CD4-positive, alpha-beta T cell treated with Interferon gamma for 1 hour (primary cell): ENCODE measurements around the gene GGN.
A peak's percentile ranks its signal among the peaks of the same experiment; 100 is the strongest.
"Not testable (repeated sequence)": the region's sequence is repeated elsewhere in the genome, so short reads cannot be mapped to it uniquely, and the experiment has no call there.

Source experiments
- DNase-seq: peaks from one replicate; pipeline ENCODE4 v3.0.0-alpha.2; 2020

Gene GGN

DNA sequence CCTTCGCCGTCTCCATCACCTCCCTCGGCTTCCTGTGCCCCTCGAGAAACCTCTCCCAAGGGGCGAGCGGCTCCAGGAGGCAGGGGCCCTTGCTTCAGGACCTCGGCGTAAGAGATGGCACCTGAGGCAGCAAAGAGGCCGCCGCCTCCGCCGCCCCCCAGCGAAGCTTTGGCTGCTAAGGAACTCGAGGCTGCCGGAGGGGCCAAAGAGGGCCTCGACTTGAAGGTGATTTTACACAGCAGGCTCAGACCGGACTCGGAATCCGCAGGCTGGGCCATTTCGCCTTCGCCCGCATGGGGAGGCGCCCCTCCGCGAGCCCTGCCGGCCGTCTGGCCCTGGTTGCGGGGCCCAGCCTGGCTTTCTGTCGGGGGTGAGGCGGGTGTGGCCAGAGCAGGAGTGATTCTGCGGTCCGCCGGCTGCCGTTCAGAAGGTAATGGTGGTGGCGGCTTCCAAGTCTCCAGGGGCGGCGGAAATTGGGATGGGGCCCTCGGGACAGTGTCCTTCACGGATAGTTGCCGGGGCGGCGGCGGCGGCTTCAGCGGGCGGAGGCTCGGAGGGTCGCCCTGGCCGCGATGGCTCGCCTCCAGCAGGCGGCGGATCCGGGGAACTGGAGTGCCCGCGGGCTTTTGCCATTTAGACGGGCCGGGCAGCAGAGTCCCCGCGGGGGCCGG lies 1.4 kb downstream of the GGN start:
- no peak for DNase-seq

GRCh38 chr19:38385804-38386257 lies 2.0 kb downstream of the GGN start:
- no peak for DNase-seq

DNA sequence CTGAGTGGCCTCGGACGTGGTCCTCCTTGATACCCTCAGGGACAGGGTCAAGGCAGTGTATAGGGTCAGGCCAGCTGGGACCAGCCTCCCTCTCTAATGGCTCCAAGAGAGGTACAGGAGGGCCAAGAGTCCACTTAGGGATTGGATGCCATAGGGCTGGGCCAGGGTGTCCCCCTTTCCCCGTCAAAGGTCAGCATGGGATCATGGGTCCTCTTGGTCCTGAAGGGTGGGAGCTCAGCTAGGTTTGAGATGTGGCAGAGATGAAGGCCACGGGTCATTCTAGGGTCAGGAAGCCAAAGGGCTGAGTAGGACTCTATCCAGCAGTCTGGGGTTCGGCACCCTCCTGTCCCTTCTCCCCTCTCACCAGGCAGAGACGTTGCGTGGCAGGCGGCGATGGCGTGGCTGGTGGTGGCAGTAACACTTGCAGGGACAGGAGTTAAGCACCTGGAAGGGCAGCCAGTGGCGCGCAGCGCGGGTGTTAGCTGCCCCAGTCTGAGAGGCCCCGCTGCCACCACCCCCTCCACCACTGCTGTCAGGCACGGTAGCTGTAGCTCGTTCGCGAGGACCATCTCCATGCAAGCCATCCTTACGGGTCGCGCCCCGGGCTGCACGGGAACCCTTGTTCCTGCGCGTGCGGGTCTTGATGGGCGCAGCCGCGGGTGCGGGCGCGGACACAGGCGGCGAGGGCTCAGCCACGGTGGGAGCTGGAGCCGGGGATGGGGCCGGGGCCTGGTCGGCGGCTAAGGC lies 2.6 kb downstream of the GGN start:
- DNase-seq: no peak

DNA sequence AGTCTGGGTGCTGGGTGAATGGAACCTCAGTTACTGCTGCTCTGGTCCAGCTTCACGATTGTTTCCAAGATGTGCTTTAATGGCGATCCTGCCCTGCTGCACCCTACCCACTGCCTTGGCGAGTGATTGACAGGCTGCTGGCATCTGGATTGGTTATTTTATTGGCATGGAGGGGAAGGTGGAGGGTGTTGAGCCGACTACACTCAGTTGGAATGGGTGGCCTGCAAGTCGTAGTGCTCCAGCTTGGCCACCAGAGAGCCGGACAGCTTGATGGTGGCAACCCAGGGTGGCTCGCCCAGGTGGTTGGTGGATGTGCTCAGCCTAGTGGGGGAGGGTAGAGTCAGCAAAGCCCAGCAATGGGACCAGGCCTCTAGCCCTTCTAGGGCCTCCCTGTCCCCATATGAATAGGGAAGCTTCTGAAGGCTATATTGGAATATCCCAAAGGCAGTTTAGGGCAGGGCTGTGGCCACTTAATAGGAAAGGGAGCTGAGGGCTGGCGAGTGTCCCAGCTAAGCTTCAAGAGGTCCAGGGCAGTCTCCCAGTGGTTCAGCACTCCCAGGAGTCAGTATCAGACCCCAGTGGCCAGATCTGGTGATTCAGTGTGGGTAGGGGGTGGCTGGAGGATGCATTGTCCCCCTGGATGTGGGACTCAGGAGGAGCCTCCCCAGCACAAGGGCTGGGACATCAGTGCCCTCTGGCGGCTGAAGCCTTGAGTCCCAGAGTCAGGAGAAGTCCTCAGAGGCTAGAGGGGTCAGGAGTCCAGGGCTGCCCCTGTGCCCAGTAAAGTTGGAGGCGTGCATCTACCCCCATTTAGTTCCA lies 3.4 kb downstream of the GGN start:
- DNase-seq: no peak

DNA sequence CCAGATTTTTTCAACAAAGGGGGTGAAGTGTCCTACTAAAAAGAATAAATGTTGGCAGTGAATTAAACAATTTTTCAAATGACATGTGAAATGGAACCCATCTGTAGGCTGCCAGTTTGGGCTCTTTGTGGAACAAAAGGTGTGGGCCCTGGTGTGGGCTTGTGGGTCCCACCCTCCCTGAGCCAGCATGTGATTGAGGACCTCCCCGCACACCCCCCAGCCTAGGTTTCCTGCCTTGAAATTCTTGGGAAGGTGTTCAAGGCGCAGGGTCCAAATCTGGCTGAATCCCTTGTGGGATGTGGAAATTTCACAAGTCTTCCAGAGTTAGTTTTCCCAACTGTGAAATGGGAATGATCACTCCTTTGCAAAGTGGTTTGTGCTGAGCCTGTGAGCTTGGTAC lies 4.1 kb downstream of the GGN start:
- DNase-seq: no peak

GRCh38 chr19:38383184-38383583 lies 4.7 kb downstream of the GGN start:
- DNase-seq: no peak

DNA sequence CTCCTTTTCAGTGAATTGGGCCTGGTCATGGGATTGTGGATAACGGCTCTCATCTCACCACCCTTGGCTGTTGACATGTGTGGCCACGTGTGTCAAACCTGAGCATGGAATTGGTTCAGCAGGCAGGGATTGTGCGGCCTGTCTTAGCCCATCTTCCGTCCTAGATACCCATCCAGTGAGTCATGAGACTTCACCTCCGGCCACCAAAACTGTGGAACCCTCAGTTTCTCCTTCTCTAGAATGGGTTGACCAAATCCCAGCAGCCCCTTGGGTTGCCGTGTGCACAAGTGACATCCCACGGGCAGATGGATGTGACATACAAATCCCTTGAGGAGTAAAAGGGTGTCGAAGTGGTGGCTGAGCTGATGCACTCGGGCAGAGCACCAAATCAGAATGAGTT lies 6.7 kb downstream of the GGN start:
- no peak for DNase-seq

GRCh38 chr19:38378866-38379265 lies 9.0 kb downstream of the GGN start:
- DNase-seq: no peak

DNA sequence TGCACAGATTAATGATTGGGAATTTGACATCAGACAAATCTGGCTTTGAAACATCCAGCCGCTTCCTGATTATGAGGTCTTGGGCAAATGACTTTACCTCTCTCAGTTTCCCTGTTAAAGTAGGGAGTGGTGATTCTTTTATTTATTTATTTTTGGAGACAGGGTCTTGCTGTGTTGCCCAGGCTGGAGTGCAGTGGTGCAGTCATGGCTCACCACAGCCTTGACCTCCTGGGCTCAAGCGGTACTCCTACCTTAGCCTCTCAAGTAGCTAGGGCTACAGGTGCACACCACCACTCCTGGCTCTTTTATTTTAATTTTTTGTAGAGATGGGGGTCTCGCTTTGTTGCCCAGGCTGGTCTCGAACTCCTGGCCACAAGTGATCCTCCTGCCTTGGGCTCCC lies 10.8 kb downstream of the GGN start:
- DNase-seq: no peak

GRCh38 chr19:38376576-38376975 lies 11.3 kb downstream of the GGN start:
- no peak for DNase-seq

- DNase-seq: no peak
Observed at GRCh38 chr19:38375748-38376147, 12.1 kb downstream of the GGN start.

GRCh38 chr19:38375098-38375493 lies 12.7 kb downstream of the GGN start:
- no peak for DNase-seq

- DNase-seq: peak; percentile 99
Observed at GRCh38 chr19:38374332-38375097, 13.3 kb downstream of the GGN start, which contains the start of gene PSMD8. Gene PSMD8 (plus strand): TSS chr19:38374571. CDS start chr19:38374602, 31 bp downstream.

DNA sequence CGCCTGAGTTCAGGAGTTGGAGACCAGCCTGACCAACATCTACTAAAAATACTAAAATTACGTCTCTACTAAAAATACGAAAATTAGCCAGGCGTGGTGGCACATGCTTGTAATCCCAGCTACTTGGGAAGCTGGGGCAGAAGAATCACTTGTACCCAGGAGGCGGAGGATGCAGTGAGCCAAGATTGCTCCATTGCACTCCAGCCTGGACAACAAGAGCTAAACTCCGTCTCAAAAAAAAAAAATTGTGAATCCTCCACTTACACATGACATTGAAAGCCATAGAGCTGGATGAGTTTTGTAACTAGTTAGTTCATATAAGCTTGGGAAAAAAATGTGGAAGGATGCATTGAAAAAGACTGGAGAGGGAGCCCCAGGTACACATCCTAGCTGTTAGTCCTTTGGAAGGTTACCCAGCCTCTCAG lies 13.9 kb downstream of the GGN start:
- DNase-seq: no peak

DNA sequence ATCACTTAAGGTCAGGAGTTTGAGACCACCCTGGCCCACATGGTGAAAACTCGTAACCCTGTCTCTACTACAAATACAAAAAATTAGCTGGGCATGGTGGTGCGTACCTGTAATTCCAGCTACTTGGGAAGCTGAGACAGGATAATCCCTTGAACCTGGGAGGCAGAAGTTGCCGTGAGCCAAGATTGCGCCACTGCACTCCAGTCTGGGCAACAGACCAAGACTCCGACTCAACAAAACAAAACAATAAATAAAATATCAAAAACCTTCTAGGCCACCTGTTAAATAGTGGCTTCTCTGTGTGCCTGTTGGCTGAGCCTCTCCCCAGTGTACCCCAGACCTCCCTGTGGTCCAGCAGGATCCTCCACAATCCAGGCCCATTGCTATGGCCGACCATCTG lies 16.8 kb downstream of the GGN start:
- no peak for DNase-seq

GRCh38 chr19:38370299-38370698 lies 17.5 kb downstream of the GGN start:
- DNase-seq: no peak

- DNase-seq: no peak
Observed at GRCh38 chr19:38369584-38369983, 18.2 kb downstream of the GGN start.

- no peak for DNase-seq
Observed at GRCh38 chr19:38367041-38367440, 20.8 kb downstream of the GGN start.

GRCh38 chr19:38362946-38363688 lies 24.7 kb downstream of the GGN start:
- DNase-seq: not testable (repeated sequence)

DNA sequence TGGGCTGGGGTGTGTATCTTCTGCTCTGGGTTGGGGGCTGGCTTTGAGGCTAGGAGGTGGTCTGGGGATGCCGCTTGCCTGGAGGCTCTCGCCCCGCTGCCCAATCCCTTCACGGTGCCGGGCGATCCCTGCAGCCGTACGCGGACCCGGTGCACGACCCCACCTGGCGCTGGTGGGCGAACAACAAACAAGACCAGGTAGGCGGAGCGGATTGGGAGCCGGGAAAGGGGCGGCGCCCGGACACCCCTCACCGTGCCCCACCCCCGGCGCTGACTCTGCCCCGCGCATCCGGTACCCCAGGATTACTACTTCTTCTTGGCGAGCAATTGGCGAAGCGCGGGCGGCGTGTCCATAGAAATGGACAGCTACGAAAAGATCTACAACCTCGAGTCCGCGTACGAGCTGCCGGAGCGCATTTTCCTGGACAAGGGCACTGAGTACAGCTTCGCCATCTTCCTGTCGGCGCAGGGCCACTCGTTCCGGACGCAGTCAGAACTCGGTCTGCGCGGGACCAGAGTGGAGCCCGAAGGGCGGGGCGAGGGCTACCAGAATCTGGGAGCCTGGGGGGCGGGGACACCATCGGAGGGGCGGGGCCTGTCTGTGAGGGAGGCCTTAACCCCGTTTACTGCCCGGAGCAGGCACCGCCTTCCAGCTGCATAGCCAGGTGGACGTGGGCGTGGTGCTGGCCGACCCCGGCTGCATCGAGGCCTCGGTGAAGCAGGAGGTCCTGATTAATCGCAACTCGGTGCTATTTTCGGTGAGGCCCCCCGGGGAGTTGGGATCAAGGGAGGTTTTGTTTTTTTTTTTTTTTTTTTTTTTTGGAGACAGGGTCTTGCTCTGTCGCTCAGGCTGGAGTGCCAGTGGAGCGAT lies 25.5 kb downstream of the GGN start:
- DNase-seq: peak; percentile 66

- DNase-seq: peak; percentile 57
Observed at GRCh38 chr19:38361633-38362075, 26.2 kb downstream of the GGN start.
